Tibial nerve (tissue), 4 donors: ENCODE measurements around the gene TRIM9. TPM values are rescaled to one million over a fixed set of nuclear protein-coding genes. Genes with fewer than 3 reads are reported as not detected.

ENCODE experiments used
- DNase-seq, 2 donors: peaks; one replicate each; pipeline ENCODE4 v3.0.0-alpha.2; 2019; ENCODE audit warnings: low spot score in 2 of 2
- H3K27ac ChIP-seq, 4 donors: fragments of 200-600 bp; sonication (generic) in 3 of 4; one replicate each; pipeline ENCODE4 v1.5.1; 2017 to 2019; ENCODE audit warnings: mild to moderate bottlenecking in 1 of 4
- H3K27me3 ChIP-seq, 2 donors: fragments of 200-600 bp; sonication (generic) in 1 of 2; one replicate each; pipeline versions ENCODE4 v1.5.1 to v1.6.0; 2017 to 2019
- H3K36me3 ChIP-seq, 3 donors: fragments of 200-600 bp; sonication (generic); one replicate each; pipeline ENCODE4 v1.5.1; 2018 to 2019
- H3K4me1 ChIP-seq, 4 donors: fragments of 200-600 bp; sonication (generic) in 3 of 4; one replicate each; pipeline ENCODE4 v1.5.1; 2017 to 2019
- H3K4me3 ChIP-seq, 4 donors: fragments of 200-600 bp; sonication (generic) in 3 of 4; one replicate each; pipeline ENCODE4 v1.5.1; 2017 to 2019; ENCODE audit warnings: mild to moderate bottlenecking in 1 of 4, moderate library complexity in 1 of 4
- H3K9me3 ChIP-seq, 4 donors: fragments of 200-600 bp; sonication (generic) in 3 of 4; one replicate each; pipeline ENCODE4 v1.5.1; 2017 to 2019
- CTCF ChIP-seq, 5 experiments: fragments of 200-600 bp in 3 of 5; fragments of 450-650 bp in 2 of 5; sonication (generic) in 3 of 5; IDR thresholded peaks; one replicate each; pipeline ENCODE4 v1.5.1; 2016 to 2019; ENCODE audit warnings: antibody characterized with exemption in 5 of 5, mild to moderate bottlenecking in 3 of 5, moderate library complexity in 2 of 5
- EP300 ChIP-seq, 2 donors: sonication (generic); formaldehyde crosslinking; IDR thresholded peaks; one replicate each; pipeline ENCODE4 v1.6.1; 2017; ENCODE audit warnings: antibody characterized with exemption in 2 of 2, mild to moderate bottlenecking in 1 of 2
- POLR2A ChIP-seq, 2 donors: fragments of 450-650 bp; IDR thresholded peaks; one replicate each; pipeline ENCODE4 v1.6.1; 2017; ENCODE audit warnings: antibody characterized with exemption in 2 of 2, mild to moderate bottlenecking in 2 of 2, moderate library complexity in 2 of 2
- WGBS, 2 donors: methylation state at CpG; one replicate each; pipeline ENCODE4 v1.1.5; 2018; 5-methylcytosine and 5-hydroxymethylcytosine counted together
- total RNA-seq, 4 donors: library from RNA; depleted of rRNA; stranded (reverse); fragments of >200 nt; gene quantifications; one replicate each; pipeline ENCODE4 v1.1.0, GENCODE V29; 2016

Gene TRIM9
- total RNA-seq, 4 donors from 2014 or later, result 0.87 to 5.9 (median 4.9) TPM

DNA sequence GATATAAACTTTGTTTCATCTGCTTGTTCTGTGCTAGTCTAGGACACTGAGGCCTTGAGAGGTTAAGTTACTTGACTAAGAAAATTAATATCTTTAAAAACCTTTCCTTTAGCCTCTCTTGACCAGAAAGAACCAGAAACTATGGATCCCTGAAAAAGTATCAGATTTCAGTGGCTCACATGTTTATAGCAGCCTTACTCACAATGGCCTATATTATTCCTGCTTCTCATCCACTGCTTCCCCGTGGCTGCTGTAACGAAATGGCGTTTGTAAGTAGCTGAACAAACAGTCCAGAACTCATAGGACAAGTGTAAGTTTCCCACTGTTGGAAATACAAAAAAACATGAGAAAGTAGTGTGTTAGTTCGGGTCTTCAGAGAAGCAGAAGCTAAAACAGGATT lies 147.5 kb downstream of the TRIM9 start:
- Histone ChIP-seq H3K27ac (peak overlapping the region in 2 of 4 donors; percentile 55 to 81), H3K4me3 (no peak overlapping the region), H3K27me3 (no peaks in the 10 kb centered on the region), H3K9me3 (no peaks in the 10 kb centered on the region), H3K36me3 (no peaks in the 10 kb centered on the region), H3K4me1 (peaks cover 0 to 13% (median 0%) of the 10 kb centered on the region in 4 donors)
- 32 to 35% methylated on average over 4 of the region's 4 CpGs for WGBS, 2 donors
- no peak for DNase-seq
- TF ChIP-seq CTCF (IDR thresholded peaks at IDR 0.05), result no peak
- peak in 1 of 2 donors; percentile 21 for TF ChIP-seq EP300 (IDR thresholded peaks at IDR 0.05)
- TF ChIP-seq POLR2A (IDR thresholded peaks at IDR 0.05), result no peak

DNA sequence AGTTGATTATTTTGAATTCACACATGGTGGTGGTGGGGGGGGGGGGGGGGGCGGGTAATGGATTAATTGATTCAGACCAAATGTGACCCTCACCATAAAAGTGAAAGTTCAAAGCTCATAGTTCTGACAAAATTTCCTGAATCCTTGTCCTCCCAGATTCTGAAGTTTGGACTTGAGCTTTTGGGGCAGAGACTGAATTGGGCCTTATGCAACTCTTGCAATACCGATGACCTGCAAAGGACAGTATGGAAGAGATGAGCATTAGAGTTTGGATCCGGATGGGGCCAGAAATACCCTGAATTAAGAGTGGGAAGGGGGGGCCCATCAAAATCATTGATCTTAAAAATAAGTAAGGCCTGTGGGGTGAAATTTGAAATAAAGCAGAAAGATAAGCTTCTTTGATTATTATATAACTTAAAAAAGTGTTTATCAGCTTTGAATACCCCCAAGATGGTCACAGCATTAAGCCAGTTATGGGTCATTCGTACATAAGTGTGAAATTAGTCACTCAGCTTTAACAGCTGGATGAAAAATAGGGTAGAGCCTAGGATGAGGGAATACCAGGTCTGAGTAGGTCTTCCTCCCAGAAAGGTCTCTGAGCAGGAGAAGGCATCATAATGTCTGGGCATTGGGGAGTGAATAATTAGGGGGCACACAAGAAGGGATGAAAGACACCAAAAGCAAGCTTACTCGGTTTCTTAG lies 148.5 kb downstream of the TRIM9 start:
- TF ChIP-seq POLR2A (IDR thresholded peaks at IDR 0.05) (no peak), CTCF (IDR thresholded peaks at IDR 0.05) (no peak), EP300 (IDR thresholded peaks at IDR 0.05) (no peak)
- peak overlapping the region in 2 of 4 donors; percentile 55 to 81 for H3K27ac ChIP-seq

GRCh38 chr14:50944647-50945413 lies 150.1 kb downstream of the TRIM9 start:
- Histone ChIP-seq H3K27me3 (no peaks in the 10 kb centered on the region), H3K9me3 (no peaks in the 10 kb centered on the region), H3K4me1 (peaks cover 0 to 13% (median 0%) of the 10 kb centered on the region in 4 donors), H3K27ac (peak overlapping the region; percentile 81 to 96 (median 90)), H3K4me3 (peak overlapping the region; percentile 79 to 91 (median 86)), H3K36me3 (peaks cover 0 to 7% (median 0%) of the 10 kb centered on the region in 3 donors)
- DNase-seq, result peak; percentile 32 to 54
- WGBS, 2 donors, result 5 to 9% methylated on average over 18 to 20 of the region's 29 CpGs
- TF ChIP-seq POLR2A (IDR thresholded peaks at IDR 0.05) (peak; percentile 4 to 42), CTCF (IDR thresholded peaks at IDR 0.05) (no peak)

More for the DNA sequence above, 148.5 kb downstream of the TRIM9 start:
- no peaks in the 10 kb centered on the region for H3K36me3 ChIP-seq
- H3K27me3 ChIP-seq, result no peaks in the 10 kb centered on the region
- H3K4me1 ChIP-seq, result peaks cover 0 to 13% (median 0%) of the 10 kb centered on the region in 4 donors
- H3K9me3 ChIP-seq, result no peaks in the 10 kb centered on the region
- DNase-seq, result no peak
- 91 to 92% methylated on average over 5 of the region's 5 CpGs for WGBS, 2 donors
- no peak overlapping the region for H3K4me3 ChIP-seq

DNA sequence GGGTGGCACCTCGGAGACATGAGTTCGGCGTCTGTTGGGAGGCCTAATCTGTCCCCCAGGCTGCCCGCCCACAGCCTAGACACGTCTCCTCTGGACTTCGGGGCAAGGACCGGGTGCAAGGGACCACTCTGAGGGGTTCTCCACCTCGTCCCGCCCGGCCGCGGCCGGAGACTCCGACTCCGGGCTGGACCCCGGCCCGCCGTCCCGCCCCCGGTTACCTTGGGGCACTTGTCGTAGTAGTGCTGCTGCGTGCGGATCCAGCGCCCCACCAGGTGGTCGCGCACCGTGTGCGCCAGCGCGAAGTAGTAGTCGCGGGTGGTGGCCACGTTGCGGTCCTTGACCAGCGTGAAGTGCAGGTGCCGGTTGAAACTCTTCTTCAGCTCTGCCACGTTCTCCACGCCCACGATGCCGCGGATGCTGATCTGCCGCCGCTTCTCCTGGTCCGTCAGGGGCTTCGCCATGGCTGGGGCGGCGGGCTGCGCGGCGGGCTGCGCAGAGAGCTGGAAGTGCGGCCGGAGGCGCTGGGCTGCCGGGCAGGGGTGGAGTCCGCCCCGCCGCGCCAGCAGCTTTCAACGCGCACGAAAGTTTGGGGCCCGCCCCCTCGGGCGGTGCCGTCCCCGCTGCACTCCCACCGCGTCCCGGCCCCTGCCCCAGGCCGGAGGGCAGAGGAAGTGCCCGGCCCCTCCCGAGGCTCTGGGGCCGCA lies 150.8 kb downstream of the TRIM9 start, which contains the start of gene PYGL:
Gene PYGL, minus strand, starts transcription at position 541 of the 704 bp plus-strand sequence. Its CDS starts 80 bp downstream, at position 461.
- Histone ChIP-seq H3K27ac (peak within 1 kb of the TSS; percentile 81 to 96 (median 90)), H3K4me3 (peak within 1 kb of the TSS; percentile 79 to 91 (median 86)), H3K36me3 (peaks cover 0 to 7% (median 0%) of the 10 kb centered on the region in 3 donors), H3K4me1 (peaks cover 0 to 13% (median 0%) of the 10 kb centered on the region in 4 donors), H3K27me3 (no peaks in the 10 kb centered on the region), H3K9me3 (no peaks in the 10 kb centered on the region)
- WGBS, 2 donors, result 0 to 1% methylated on average over 36 to 44 of the region's 74 CpGs
- TF ChIP-seq POLR2A (IDR thresholded peaks at IDR 0.05), result peak; percentile 49 to 69
- TF ChIP-seq CTCF (IDR thresholded peaks at IDR 0.05), result no peak
- peak in 1 of 2 donors; percentile 76 for TF ChIP-seq EP300 (IDR thresholded peaks at IDR 0.05)
- peak; percentile 42 to 47 for DNase-seq
